A673 (cell line): ENCODE data around the gene ZC3HAV1. TPM values are rescaled to one million over a fixed set of nuclear protein-coding genes. Genes with fewer than 3 reads are reported as not detected.
"Not testable (repeated sequence)": the region's sequence is repeated elsewhere in the genome, so short reads cannot be mapped to it uniquely, and the experiment has no call there.

Experiments
- BruUV-seq: library from RNA; stranded (reverse); fragments of 400-500 nt; replicated peaks from 2 replicates; lab custom pipeline; 2021; lab: Mats Ljungman, UMichigan
- CTCF ChIA-PET: fragments of 300-600 bp; sonication (Branson Sonifier 250); formaldehyde crosslinking; loops from one replicate; lab custom pipeline; 2022; ENCODE audit warnings: antibody characterized with exemption; lab: Charles Lee
- POLR2A ChIA-PET: fragments of 300-600 bp; sonication (Branson Sonifier 250); formaldehyde crosslinking; loops from one replicate; lab custom pipeline; 2022; ENCODE audit warnings: antibody characterized with exemption; ENCODE audit not compliant: low non-redundant PET; lab: Charles Lee
- DNase-seq: peaks from one replicate; pipeline ENCODE4 v3.0.0-alpha.2; 2015; ENCODE audit warnings: low spot score
- H3K27ac ChIP-seq: fragments of 200-600 bp; sonication (generic); 2 replicates; pipeline ENCODE4 v1.5.1; 2016; ENCODE audit warnings: mixed run types, low read depth, mild to moderate bottlenecking, mixed read lengths, antibody characterized with exemption, low read length; ENCODE audit not compliant: poor library complexity, severe bottlenecking
- H3K27me3 ChIP-seq: fragments of 200-600 bp; sonication (generic); replicated peaks from 2 replicates; pipeline ENCODE4 v1.6.1; 2017; ENCODE audit warnings: mixed run types, low read depth, mild to moderate bottlenecking, mixed read lengths, antibody characterized with exemption, low read length; ENCODE audit not compliant: insufficient read depth, poor library complexity
- H3K36me3 ChIP-seq: fragments of 200-600 bp; sonication (generic); 2 replicates; pipeline ENCODE4 v1.6.1; 2016; ENCODE audit warnings: mixed run types, mild to moderate bottlenecking, mixed read lengths, antibody characterized with exemption, low read length; ENCODE audit not compliant: insufficient read depth, poor library complexity, severe bottlenecking
- H3K4me1 ChIP-seq: fragments of 200-600 bp; sonication (generic); 2 replicates; pipeline ENCODE4 v1.6.1; 2017; ENCODE audit warnings: mixed run types, mild to moderate bottlenecking, mixed read lengths, antibody characterized with exemption, low read length; ENCODE audit not compliant: insufficient read depth, poor library complexity, severe bottlenecking
- H3K4me3 ChIP-seq: fragments of 200-600 bp; sonication (generic); 2 replicates; pipeline ENCODE4 v1.5.1; 2016; ENCODE audit warnings: low read depth, mixed run types, mild to moderate bottlenecking, mixed read lengths, low read length; ENCODE audit not compliant: poor library complexity, severe bottlenecking
- H3K9me3 ChIP-seq: fragments of 200-600 bp; sonication (generic); 2 replicates; pipeline ENCODE4 v1.6.1; 2016; ENCODE audit warnings: mixed run types, low read depth, mild to moderate bottlenecking, mixed read lengths, antibody characterized with exemption, low read length; ENCODE audit not compliant: poor library complexity, severe bottlenecking
- CTCF ChIP-seq: fragments of 300-800, 200-600 bp; sonication (generic); conservative IDR thresholded peaks from 2 replicates; pipeline ENCODE4 v1.5.1; 2017; ENCODE audit warnings: low read depth, mild to moderate bottlenecking, antibody characterized with exemption, low read length, moderate library complexity, mixed read lengths
- EZH2 ChIP-seq: fragments of 200-600 bp; sonication (generic); IDR thresholded peaks from 2 replicates; pipeline ENCODE4 v1.6.1; 2017; ENCODE audit warnings: borderline replicate concordance, low read depth, mild to moderate bottlenecking, mixed read lengths, antibody characterized with exemption, low read length; ENCODE audit not compliant: poor library complexity, severe bottlenecking
- intact Hi-C: fragments of 100-400 bp; cut with micrococcal nuclease; formaldehyde crosslinking; loops from one replicate; pipeline ENCODE4 v1.10.0; 2022; ENCODE audit not compliant: unreplicated experiment
- total RNA-seq: library from RNA; stranded (reverse); gene quantifications from 2 replicates; pipeline ENCODE4 v1.2.3, GENCODE V29; 2021

The ZC3HAV1 gene
- total RNA-seq, 1 experiment from 2014 or later = 16.9 TPM

- TF ChIP-seq CTCF = no peak
- no peak for TF ChIP-seq EZH2
- Histone ChIP-seq H3K27me3 (no peaks in the 10 kb centered on the region), H3K4me3 (no peak overlapping the region), H3K36me3 (peaks cover 2% of the 10 kb centered on the region), H3K27ac (no peak overlapping the region), H3K9me3 (no peaks in the 10 kb centered on the region), H3K4me1 (peaks cover 3% of the 10 kb centered on the region)
- CTCF ChIA-PET = no interaction called here
- DNase-seq = no peak
- no TSS peak for BruUV-seq
- intact Hi-C loops = no loop called here
- POLR2A ChIA-PET = no interaction called here
These were observed 31.1 kb downstream of the ZC3HAV1 start for GRCh38 chr7:139078399-139078798.

GRCh38 chr7:139077706-139078105, 31.8 kb downstream of the ZC3HAV1 start:
- H3K36me3 ChIP-seq, intact Hi-C loops, H3K27ac ChIP-seq, POLR2A ChIA-PET, H3K4me3 ChIP-seq, H3K27me3 ChIP-seq, DNase-seq, BruUV-seq, H3K9me3 ChIP-seq, CTCF ChIA-PET, H3K4me1 ChIP-seq: not testable (repeated sequence)

- Histone ChIP-seq H3K9me3 (no peaks in the 10 kb centered on the region), H3K27me3 (no peaks in the 10 kb centered on the region), H3K36me3 (peaks cover 6% of the 10 kb centered on the region), H3K27ac (no peak overlapping the region), H3K4me3 (no peak overlapping the region), H3K4me1 (peaks cover 3% of the 10 kb centered on the region)
- CTCF ChIA-PET = interaction anchor here (0.7 to 2.4 kb wide), 2 partner anchors 16 to 190 kb away, joined by 3 to 14 read pairs; no protein-coding TSS in a partner anchor
- no TSS peak for BruUV-seq
- DNase-seq = no peak
- intact Hi-C loops = loop anchor here (1.0 to 2.0 kb wide), 2 partner anchors 59 to 189 kb away; no protein-coding TSS in a partner anchor
- POLR2A ChIA-PET = no interaction called here
- no peak for TF ChIP-seq EZH2
- TF ChIP-seq CTCF = no peak
These were observed 33.4 kb downstream of the ZC3HAV1 start for GRCh38 chr7:139075871-139076686.
